Measurements from ENCODE around the gene DAZAP2. TPM values are rescaled to one million over a fixed set of nuclear protein-coding genes. Genes with fewer than 3 reads are reported as not detected.

Gene DAZAP2
- total RNA-seq, 2 experiments from 2014 or later, result 131 to 137 TPM

DNA sequence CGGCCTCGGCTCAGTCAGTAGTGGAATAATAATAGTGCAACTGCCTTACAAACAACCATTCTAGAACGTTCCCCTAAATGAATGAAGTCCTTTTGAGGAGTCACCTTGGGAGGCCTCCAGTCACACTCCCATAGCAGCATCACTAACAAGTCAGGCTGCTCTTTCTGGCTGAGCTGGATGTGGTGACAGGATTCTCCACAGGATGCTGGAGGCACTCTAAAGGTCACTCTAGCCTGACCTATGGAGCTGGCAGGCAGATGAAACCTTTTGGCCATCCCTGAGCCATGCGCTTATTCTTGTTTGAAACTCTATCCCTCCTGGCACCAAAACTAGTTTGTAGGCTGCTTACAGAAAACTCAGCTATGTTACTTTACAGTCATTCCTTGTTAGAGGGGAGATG lies 47.8 kb upstream of the DAZAP2 start:
- Histone ChIP-seq H2AFZ (ENCODE audit: low read length) (no peak overlapping the region), H3K4me3 (ENCODE audit: low read depth, low read length, poor library complexity, severe bottlenecking) (no peak overlapping the region), H3K27ac (ENCODE audit: low read depth, low read length, poor library complexity, severe bottlenecking) (no peak overlapping the region), H3K4me2 (ENCODE audit: low read length) (no peak overlapping the region), H3K9me2 (ENCODE audit: insufficient read depth, low read length) (no peaks in the 10 kb centered on the region), H3K4me1 (ENCODE audit: insufficient read depth, low read length, poor library complexity, severe bottlenecking) (peaks cover 44% of the 10 kb centered on the region), H3K36me3 (ENCODE audit: insufficient read depth, low read length) (no peaks in the 10 kb centered on the region), H3K9me3 (ENCODE audit: low read length) (no peaks in the 10 kb centered on the region), H3K79me2 (ENCODE audit: insufficient read depth, low read depth, low read length) (no peaks in the 10 kb centered on the region), H4K20me1 (ENCODE audit: insufficient read depth, low read length) (no peaks in the 10 kb centered on the region)
- no TSS peak for BruUV-seq (replicated peaks)
- POLR2A ChIA-PET, result interaction anchor here (0.9 to 1.2 kb wide), 2 partner anchors 11 to 107 kb away, joined by 3 to 5 read pairs; partner anchors contain the start of gene CSRNP2
- no peak for DNase-seq (ENCODE audit: low spot score)
- CTCF ChIA-PET (ENCODE audit: unreplicated experiment), result interaction anchor here (1.0 kb wide), 1 partner anchor 14 kb away, joined by 3 read pairs; no protein-coding TSS in a partner anchor
- TF ChIP-seq, protein P1, sequence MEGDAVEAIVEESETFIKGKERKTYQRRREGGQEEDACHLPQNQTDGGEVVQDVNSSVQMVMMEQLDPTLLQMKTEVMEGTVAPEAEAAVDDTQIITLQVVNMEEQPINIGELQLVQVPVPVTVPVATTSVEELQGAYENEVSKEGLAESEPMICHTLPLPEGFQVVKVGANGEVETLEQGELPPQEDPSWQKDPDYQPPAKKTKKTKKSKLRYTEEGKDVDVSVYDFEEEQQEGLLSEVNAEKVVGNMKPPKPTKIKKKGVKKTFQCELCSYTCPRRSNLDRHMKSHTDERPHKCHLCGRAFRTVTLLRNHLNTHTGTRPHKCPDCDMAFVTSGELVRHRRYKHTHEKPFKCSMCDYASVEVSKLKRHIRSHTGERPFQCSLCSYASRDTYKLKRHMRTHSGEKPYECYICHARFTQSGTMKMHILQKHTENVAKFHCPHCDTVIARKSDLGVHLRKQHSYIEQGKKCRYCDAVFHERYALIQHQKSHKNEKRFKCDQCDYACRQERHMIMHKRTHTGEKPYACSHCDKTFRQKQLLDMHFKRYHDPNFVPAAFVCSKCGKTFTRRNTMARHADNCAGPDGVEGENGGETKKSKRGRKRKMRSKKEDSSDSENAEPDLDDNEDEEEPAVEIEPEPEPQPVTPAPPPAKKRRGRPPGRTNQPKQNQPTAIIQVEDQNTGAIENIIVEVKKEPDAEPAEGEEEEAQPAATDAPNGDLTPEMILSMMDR (conservative IDR thresholded peaks at IDR 0.05; ENCODE audit: low read length), result no peak
- TF ChIP-seq EZH2phosphoT487 (IDR thresholded peaks at IDR 0.05; ENCODE audit: borderline replicate concordance, low read depth, low read length), result no peak
- intact Hi-C loops (cut with micrococcal nuclease; ENCODE audit: unreplicated experiment), result no loop called here

GRCh38 chr12:51191516-51192283 lies 46.9 kb upstream of the DAZAP2 start:
- TF ChIP-seq, protein P1 (conservative IDR thresholded peaks at IDR 0.05; ENCODE audit: low read length), result no peak
- TF ChIP-seq EZH2phosphoT487 (IDR thresholded peaks at IDR 0.05; ENCODE audit: borderline replicate concordance, low read depth, low read length), result no peak
- Histone ChIP-seq H3K4me3 (ENCODE audit: low read depth, low read length, poor library complexity, severe bottlenecking) (no peak overlapping the region), H2AFZ (ENCODE audit: low read length) (no peak overlapping the region), H3K9me2 (ENCODE audit: insufficient read depth, low read length) (no peaks in the 10 kb centered on the region), H3K36me3 (ENCODE audit: insufficient read depth, low read length) (no peaks in the 10 kb centered on the region), H3K4me1 (ENCODE audit: insufficient read depth, low read length, poor library complexity, severe bottlenecking) (peaks cover 35% of the 10 kb centered on the region), H3K79me2 (ENCODE audit: insufficient read depth, low read depth, low read length) (no peaks in the 10 kb centered on the region), H4K20me1 (ENCODE audit: insufficient read depth, low read length) (no peaks in the 10 kb centered on the region), H3K27ac (ENCODE audit: low read depth, low read length, poor library complexity, severe bottlenecking) (no peak overlapping the region), H3K9me3 (ENCODE audit: low read length) (no peaks in the 10 kb centered on the region), H3K4me2 (ENCODE audit: low read length) (no peak overlapping the region)
- intact Hi-C loops (cut with micrococcal nuclease; ENCODE audit: unreplicated experiment), result no loop called here
- no peak for DNase-seq (ENCODE audit: low spot score)
- ChIA-PET CTCF (ENCODE audit: unreplicated experiment) (interaction anchor here (0.5 kb wide), 1 partner anchor 56 kb away, joined by 3 read pairs; no protein-coding TSS in a partner anchor), POLR2A (no interaction called here)
- BruUV-seq (replicated peaks), result no TSS peak

- ChIA-PET POLR2A (no interaction called here), CTCF (ENCODE audit: unreplicated experiment) (interaction anchor here (0.5 kb wide), 1 partner anchor 56 kb away, joined by 3 read pairs; no protein-coding TSS in a partner anchor)
- Histone ChIP-seq H3K79me2 (ENCODE audit: insufficient read depth, low read depth, low read length) (no peaks in the 10 kb centered on the region), H3K9me3 (ENCODE audit: low read length) (no peaks in the 10 kb centered on the region), H3K4me2 (ENCODE audit: low read length) (no peak overlapping the region), H3K36me3 (ENCODE audit: insufficient read depth, low read length) (no peaks in the 10 kb centered on the region), H3K4me1 (ENCODE audit: insufficient read depth, low read length, poor library complexity, severe bottlenecking) (peaks cover 30% of the 10 kb centered on the region), H3K9me2 (ENCODE audit: insufficient read depth, low read length) (no peaks in the 10 kb centered on the region), H4K20me1 (ENCODE audit: insufficient read depth, low read length) (no peaks in the 10 kb centered on the region), H3K27ac (ENCODE audit: low read depth, low read length, poor library complexity, severe bottlenecking) (no peak overlapping the region), H2AFZ (ENCODE audit: low read length) (no peak overlapping the region), H3K4me3 (ENCODE audit: low read depth, low read length, poor library complexity, severe bottlenecking) (no peak overlapping the region)
- TF ChIP-seq, protein P1 (conservative IDR thresholded peaks at IDR 0.05; ENCODE audit: low read length), result no peak
- TF ChIP-seq EZH2phosphoT487 (IDR thresholded peaks at IDR 0.05; ENCODE audit: borderline replicate concordance, low read depth, low read length), result no peak
- no peak for DNase-seq (ENCODE audit: low spot score)
- intact Hi-C loops (cut with micrococcal nuclease; ENCODE audit: unreplicated experiment), result no loop called here
- BruUV-seq (replicated peaks), result no TSS peak
These were observed 46.3 kb upstream of the DAZAP2 start for GRCh38 chr12:51192284-51192671.

All from OCI-LY7 (cell line).